K562 (cell line): Measurements from ENCODE around the gene PREX1. TPM values are rescaled to one million over a fixed set of nuclear protein-coding genes. Genes with fewer than 3 reads are reported as not detected.

Experiments used
- CEBPG ChIP-seq, 3 experiments: fragments of 200-800 bp in 1 of 3; sonication (Bioruptor generic) in 1 of 3; sonication (generic) in 1 of 3; formaldehyde crosslinking in 1 of 3; IDR thresholded peaks in 2 of 3; conservative IDR thresholded peaks in 1 of 3; 2 replicates each; pipeline versions ENCODE4 v1.6.1 to v1.8.0; 2016 to 2022; ENCODE audit warnings: missing compliant biosample characterization in 2 of 3, missing genetic modification characterization in 2 of 3, mild to moderate bottlenecking in 1 of 3, missing genetic modification reagents in 1 of 3
- CXXC5 ChIP-seq: fragments of 250-450 bp; sonication (Bioruptor Pico); IDR thresholded peaks from 2 replicates; pipeline ENCODE4 v1.8.0; 2022; ENCODE audit warnings: inconsistent platforms, mild to moderate bottlenecking, moderate library complexity
- HNRNPLL ChIP-seq: fragments of 200-400 bp; formaldehyde crosslinking; IDR thresholded peaks from 2 replicates; pipeline ENCODE4 v1.6.1; 2017; ENCODE audit warnings: low read length, low read depth, mild to moderate bottlenecking; ENCODE audit not compliant: poor library complexity, severe bottlenecking
- JUN ChIP-seq, 2 experiments: sonication (generic) in 1 of 2; formaldehyde crosslinking in 1 of 2; IDR thresholded peaks; 2 replicates each; pipeline versions ENCODE4 v1.6.1 to v1.8.0; 2012 to 2022; ENCODE audit warnings: borderline replicate concordance in 2 of 2, mild to moderate bottlenecking in 2 of 2, improper control_type of control experiment in 1 of 2, low read depth in 1 of 2, low read length in 1 of 2, missing genetic modification reagents in 1 of 2
- JUND ChIP-seq, 2 experiments: IDR thresholded peaks; 2 replicates in 1 of 2; 3 replicates in 1 of 2; pipeline ENCODE4 v1.6.1; 2011; ENCODE audit warnings: borderline replicate concordance in 2 of 2, low read depth in 2 of 2, low read length in 2 of 2, improper control_type of control experiment in 1 of 2, missing biosample characterization in 1 of 2, missing genetic modification characterization in 1 of 2, missing genetic modification reagents in 1 of 2
- KLF16 ChIP-seq: IDR thresholded peaks from 2 replicates; pipeline ENCODE4 v1.6.1; 2016; ENCODE audit warnings: antibody characterized with exemption
- MGA ChIP-seq: fragments of 450-650 bp; IDR thresholded peaks from 2 replicates; pipeline ENCODE4 v1.6.1; 2016; ENCODE audit warnings: mild to moderate bottlenecking, moderate library complexity
- SPI1 ChIP-seq: IDR thresholded peaks from 2 replicates; pipeline ENCODE4 v1.6.1; 2011; ENCODE audit warnings: low read depth, low read length, control low read depth, borderline replicate concordance
- SRF ChIP-seq, 2 experiments: fragments of 250-450, 450-650 bp in 1 of 2; sonication (Bioruptor Pico) in 1 of 2; sonication (generic) in 1 of 2; formaldehyde crosslinking; IDR thresholded peaks; 2 replicates each; pipeline versions ENCODE4 v1.5.0 to v1.5.1; 2020 to 2022; ENCODE audit warnings: mild to moderate bottlenecking in 1 of 2, missing genetic modification reagents in 1 of 2
- polyA plus RNA-seq, 8 experiments: library from polyadenylated mRNA; depleted of rRNA in 4 of 8; stranded (reverse) in 5 of 8; unstranded in 3 of 8; fragments of >200 nt; fragmentation: Nextera tagmentation in 2 of 8; fragmentation: Illumina TruSeq in 1 of 8; extraction: Ambion mirVana in 2 of 8; extraction: Trizol in 1 of 8; gene quantifications; 2 replicates each; pipeline versions ENCODE4 v1.2.1 to v1.2.3, GENCODE V29; 2011 to 2014; ENCODE audit warnings: inconsistent platforms in 1 of 8, missing spikeins in 1 of 8
- total RNA-seq, 7 experiments: library from RNA; depleted of rRNA in 6 of 7; stranded (reverse); fragments of >200 nt in 6 of 7; fragmentation: Illumina TruSeq in 2 of 7; extraction: Trizol in 2 of 7; gene quantifications; 2 replicates each; pipeline versions ENCODE4 v1.2.1 to v1.2.3, GENCODE V29; 2011 to 2021; ENCODE audit warnings: low replicate concordance in 1 of 7

The PREX1 gene
- total and polyA plus RNA-seq, 9 of the 15 experiments (the other 6 are each of a cell fraction or from before 2014, with no cell fraction given), result 0.37 to 10.4 (median 4.8) TPM

- TF ChIP-seq MGA (peak; percentile 39; the same call in 1 of the 2 replicates), CEBPG (CRISPR knock-in tag; IDR thresholded peaks at IDR 0.05) (peak; percentile 64; the same call in 1 of the 2 replicates), CEBPG (tag; conservative IDR thresholded peaks at IDR 0.05 in 1 of 2, IDR thresholded peaks at IDR 0.05 in 1 of 2) (peak; percentile 58 to 85), KLF16 (0 out of 2 replicates have a peak, but pooled peaks have one; percentile 23), JUN (IDR thresholded peaks at IDR 0.05; ENCODE audit: borderline replicate concordance, low read depth, low read length) (peak; percentile 67), JUN (CRISPR knock-in tag; IDR thresholded peaks at IDR 0.05; ENCODE audit: borderline replicate concordance) (no peak), HNRNPLL (peak; percentile 19), SRF (CRISPR knock-in tag; IDR thresholded peaks at IDR 0.05) (no peak), SPI1 (peak; percentile 85), JUND (IDR thresholded peaks at IDR 0.05; ENCODE audit: borderline replicate concordance, low read depth, low read length) (peak; percentile 83), JUND (tag; IDR thresholded peaks at IDR 0.05; ENCODE audit: borderline replicate concordance, low read depth, low read length) (peak; percentile 85), CXXC5 (CRISPR knock-in tag) (0 out of 2 replicates have a peak, but pooled peaks have one; percentile 15)
- TF ChIP-seq, all 486 proteins: peak for 30
Observed at GRCh38 chr20:48787861-48788375, 39.9 kb downstream of the PREX1 start (continued).
